Effector memory CD8-positive, alpha-beta T cell (primary cell): ENCODE results near the gene HSD17B11.
A peak's percentile ranks its signal among the peaks of the same experiment; 100 is the strongest.
"Not testable (repeated sequence)": the region's sequence is repeated elsewhere in the genome, so short reads cannot be mapped to it uniquely, and the experiment has no call there.

ENCODE experiments used
- ATAC-seq: fragments of 150-1000 bp; cut with Tn5 transposase; replicated peaks from 2 replicates; pipeline ENCODE4 v1.10.0; 2021; ENCODE audit warnings: mild to moderate bottlenecking, moderate library complexity
- DNase-seq, 3 experiments: peaks; one replicate each; pipeline ENCODE4 v3.0.0; 2021
- H3K27ac Mint-ChIP-seq, 2 donors: one replicate each; pipeline ENCODE4 v1.8.0; 2022; ENCODE audit warnings: mild to moderate bottlenecking in 2 of 2, mixed read lengths in 2 of 2, moderate library complexity in 2 of 2
- H3K27me3 Mint-ChIP-seq, 2 donors: one replicate each; pipeline ENCODE4 v1.8.0; 2022; ENCODE audit warnings: mixed read lengths in 2 of 2
- H3K36me3 Mint-ChIP-seq: one replicate; pipeline ENCODE4 v1.8.0; 2022; ENCODE audit warnings: mild to moderate bottlenecking, moderate library complexity, mixed read lengths; ENCODE audit not compliant: insufficient read depth
- H3K4me1 Mint-ChIP-seq, 2 donors: one replicate each; pipeline ENCODE4 v1.8.0; 2022; ENCODE audit warnings: low read depth in 2 of 2, mixed read lengths in 2 of 2
- H3K4me3 Mint-ChIP-seq, 2 donors: one replicate each; pipeline ENCODE4 v1.8.0; 2022; ENCODE audit warnings: mild to moderate bottlenecking in 2 of 2, mixed read lengths in 2 of 2, moderate library complexity in 2 of 2
- H3K9me3 Mint-ChIP-seq, 2 donors: one replicate each; pipeline ENCODE4 v1.8.0; 2022; ENCODE audit warnings: mixed read lengths in 2 of 2

The HSD17B11 gene

GRCh38 chr4:87365348-87365747 lies 25.6 kb downstream of the HSD17B11 start:
- no peak overlapping the region for H3K27ac Mint-ChIP-seq
- no peak overlapping the region for H3K4me3 Mint-ChIP-seq
- H3K36me3 Mint-ChIP-seq = peaks cover 47% of the 10 kb centered on the region
- DNase-seq (no peak), ATAC-seq (no peak)
- H3K9me3 Mint-ChIP-seq = no peaks in the 10 kb centered on the region
- peaks cover 0 to 2% of the 10 kb centered on the region in 2 donors for H3K4me1 Mint-ChIP-seq
- no peaks in the 10 kb centered on the region for H3K27me3 Mint-ChIP-seq

GRCh38 chr4:87363552-87363951 lies 27.4 kb downstream of the HSD17B11 start:
- ATAC-seq (no peak), DNase-seq (no peak)
- H3K27me3 Mint-ChIP-seq = no peaks in the 10 kb centered on the region
- no peak overlapping the region for H3K4me3 Mint-ChIP-seq
- peaks cover 0 to 2% of the 10 kb centered on the region in 2 donors for H3K4me1 Mint-ChIP-seq
- H3K9me3 Mint-ChIP-seq = no peaks in the 10 kb centered on the region
- H3K27ac Mint-ChIP-seq = peak overlapping the region in 1 of 2 donors; percentile 55
- peaks cover 38% of the 10 kb centered on the region for H3K36me3 Mint-ChIP-seq

- Mint-ChIP-seq H3K4me3 (no peak overlapping the region), H3K36me3 (peaks cover 40% of the 10 kb centered on the region)
Measured at GRCh38 chr4:87360338-87360935, 30.6 kb downstream of the HSD17B11 start.

GRCh38 chr4:87359258-87359657 lies 31.7 kb downstream of the HSD17B11 start:
- DNase-seq = no peak
- peaks cover 37% of the 10 kb centered on the region for H3K36me3 Mint-ChIP-seq
- ATAC-seq = no peak
- H3K27me3 Mint-ChIP-seq = no peaks in the 10 kb centered on the region
- peak overlapping the region; percentile 44 to 66 for H3K27ac Mint-ChIP-seq
- no peaks in the 10 kb centered on the region for H3K9me3 Mint-ChIP-seq
- H3K4me3 Mint-ChIP-seq = no peak overlapping the region
- H3K4me1 Mint-ChIP-seq = no peaks in the 10 kb centered on the region

More at GRCh38 chr4:87360338-87360935, 30.6 kb downstream of the HSD17B11 start:
- ATAC-seq (no peak), DNase-seq (no peak)
- H3K27ac Mint-ChIP-seq = no peak overlapping the region
- H3K9me3 Mint-ChIP-seq = no peaks in the 10 kb centered on the region
- H3K27me3 Mint-ChIP-seq = no peaks in the 10 kb centered on the region
- H3K4me1 Mint-ChIP-seq = no peaks in the 10 kb centered on the region

GRCh38 chr4:87356832-87357526 lies 34.0 kb downstream of the HSD17B11 start:
- no peaks in the 10 kb centered on the region for H3K27me3 Mint-ChIP-seq
- DNase-seq (no peak), ATAC-seq (no peak)
- no peaks in the 10 kb centered on the region for H3K4me1 Mint-ChIP-seq
- peaks cover 28% of the 10 kb centered on the region for H3K36me3 Mint-ChIP-seq
- H3K9me3 Mint-ChIP-seq = no peaks in the 10 kb centered on the region
- H3K27ac Mint-ChIP-seq = peak overlapping the region; percentile 24 to 41
- H3K4me3 Mint-ChIP-seq = no peak overlapping the region

GRCh38 chr4:87354168-87355102 lies 36.6 kb downstream of the HSD17B11 start:
- no peaks in the 10 kb centered on the region for H3K27me3 Mint-ChIP-seq
- ATAC-seq (no peak), DNase-seq (no peak)
- H3K9me3 Mint-ChIP-seq = no peaks in the 10 kb centered on the region
- H3K4me3 Mint-ChIP-seq = no peak overlapping the region
- H3K27ac Mint-ChIP-seq = no peak overlapping the region
- H3K36me3 Mint-ChIP-seq = peaks cover 28% of the 10 kb centered on the region
- H3K4me1 Mint-ChIP-seq = no peaks in the 10 kb centered on the region

- Mint-ChIP-seq H3K4me1 (no peaks in the 10 kb centered on the region), H3K9me3 (no peaks in the 10 kb centered on the region), H3K36me3 (peaks cover 28% of the 10 kb centered on the region), H3K27ac (no peak overlapping the region), H3K4me3 (no peak overlapping the region), H3K27me3 (no peaks in the 10 kb centered on the region)
- DNase-seq (peak; percentile 5 to 32 (median 30)), ATAC-seq (peak; percentile 41)
Measured at GRCh38 chr4:87353592-87353991, 37.4 kb downstream of the HSD17B11 start.

GRCh38 chr4:87345139-87345538 lies 45.8 kb downstream of the HSD17B11 start:
- H3K9me3 Mint-ChIP-seq = no peaks in the 10 kb centered on the region
- H3K36me3 Mint-ChIP-seq = peaks cover 29% of the 10 kb centered on the region
- H3K4me1 Mint-ChIP-seq = peaks cover 0 to 4% of the 10 kb centered on the region in 2 donors
- no peak for DNase-seq
- peak overlapping the region in 1 of 2 donors; percentile 38 for H3K27ac Mint-ChIP-seq
- ATAC-seq = no peak
- H3K4me3 Mint-ChIP-seq = no peak overlapping the region
- no peaks in the 10 kb centered on the region for H3K27me3 Mint-ChIP-seq

GRCh38 chr4:87342872-87343271 lies 48.1 kb downstream of the HSD17B11 start:
- Mint-ChIP-seq H3K36me3 (peaks cover 49% of the 10 kb centered on the region), H3K27ac (no peak overlapping the region), H3K9me3 (no peaks in the 10 kb centered on the region), H3K27me3 (no peaks in the 10 kb centered on the region), H3K4me3 (no peak overlapping the region), H3K4me1 (peaks cover 0 to 4% of the 10 kb centered on the region in 2 donors)
- DNase-seq = no peak
- ATAC-seq = no peak

GRCh38 chr4:87341954-87342635 lies 48.9 kb downstream of the HSD17B11 start:
- not testable (repeated sequence) for H3K27ac Mint-ChIP-seq, H3K27me3 Mint-ChIP-seq, H3K9me3 Mint-ChIP-seq, ATAC-seq, H3K4me1 Mint-ChIP-seq, H3K4me3 Mint-ChIP-seq, DNase-seq
- peaks cover 57% of the 10 kb centered on the region for H3K36me3 Mint-ChIP-seq

GRCh38 chr4:87339440-87339839 lies 51.5 kb downstream of the HSD17B11 start:
- no peak overlapping the region for H3K4me3 Mint-ChIP-seq
- H3K27me3 Mint-ChIP-seq = no peaks in the 10 kb centered on the region
- H3K4me1 Mint-ChIP-seq = peaks cover 0 to 4% of the 10 kb centered on the region in 2 donors
- H3K9me3 Mint-ChIP-seq = peaks cover 2 to 4% of the 10 kb centered on the region in 2 donors
- no peak overlapping the region for H3K27ac Mint-ChIP-seq
- ATAC-seq (no peak), DNase-seq (no peak)
- peaks cover 51% of the 10 kb centered on the region for H3K36me3 Mint-ChIP-seq

GRCh38 chr4:87337361-87337760 lies 53.6 kb downstream of the HSD17B11 start:
- DNase-seq (no peak), ATAC-seq (no peak)
- no peak overlapping the region for H3K4me3 Mint-ChIP-seq
- no peak overlapping the region for H3K27ac Mint-ChIP-seq
- H3K36me3 Mint-ChIP-seq = peaks cover 44% of the 10 kb centered on the region
- H3K9me3 Mint-ChIP-seq = peaks cover 12 to 16% of the 10 kb centered on the region in 2 donors
- no peaks in the 10 kb centered on the region for H3K4me1 Mint-ChIP-seq
- no peaks in the 10 kb centered on the region for H3K27me3 Mint-ChIP-seq

GRCh38 chr4:87333267-87333666 lies 57.7 kb downstream of the HSD17B11 start:
- Mint-ChIP-seq H3K27me3 (no peaks in the 10 kb centered on the region), H3K27ac (no peak overlapping the region), H3K4me1 (no peaks in the 10 kb centered on the region), H3K9me3 (peaks cover 23 to 31% of the 10 kb centered on the region in 2 donors), H3K36me3 (peaks cover 28% of the 10 kb centered on the region), H3K4me3 (no peak overlapping the region)
- ATAC-seq (no peak), DNase-seq (no peak)
